Adrenal gland (tissue), 12 donors: ENCODE results near the gene ADGRD2. TPM values are rescaled to one million over a fixed set of nuclear protein-coding genes. Genes with fewer than 3 reads are reported as not detected.
A peak's percentile ranks its signal among the peaks of the same experiment; 100 is the strongest.

Experiments
- DNase-seq, 7 donors: peaks; one replicate each; pipeline ENCODE4 v3.0.0-alpha.2; 2019 to 2020
- H3K27ac ChIP-seq, 5 donors: fragments of 200-600 bp; sonication (generic) in 4 of 5; 1 replicate in 3 of 5; 2 replicates in 2 of 5; pipeline versions ENCODE4 v1.5.1 to v1.8.0; 2016 to 2020; ENCODE audit warnings: mild to moderate bottlenecking in 1 of 5
- H3K27me3 ChIP-seq: fragments of 200-600 bp; 2 replicates; pipeline ENCODE4 v1.8.0; 2021
- H3K36me3 ChIP-seq, 2 donors: fragments of 200-600 bp; replicated peaks in 1 of 2; 1 replicate in 1 of 2; 2 replicates in 1 of 2; pipeline versions ENCODE4 v1.5.1 to v1.8.0; 2018 to 2022
- H3K4me1 ChIP-seq, 2 donors: fragments of 200-600 bp; replicated peaks in 1 of 2; 1 replicate in 1 of 2; 2 replicates in 1 of 2; pipeline versions ENCODE4 v1.5.1 to v1.8.0; 2018 to 2021
- H3K4me3 ChIP-seq, 4 donors: fragments of 200-600 bp; sonication (generic) in 3 of 4; one replicate each; pipeline ENCODE4 v1.5.1; 2016 to 2018
- H3K9me3 ChIP-seq, 3 donors: fragments of 200-600 bp; sonication (generic) in 1 of 3; replicated peaks in 1 of 3; 1 replicate in 2 of 3; 2 replicates in 1 of 3; pipeline versions ENCODE4 v1.5.1 to v1.8.0; 2016 to 2021
- CTCF ChIP-seq, 6 experiments: fragments of 450-650 bp in 4 of 6; fragments of 200-600 bp in 2 of 6; sonication (generic) in 1 of 6; IDR thresholded peaks; 1 replicate in 5 of 6; 2 replicates in 1 of 6; pipeline versions ENCODE4 v1.5.1 to v1.8.0; 2016 to 2021; ENCODE audit warnings: antibody characterized with exemption in 6 of 6, mild to moderate bottlenecking in 2 of 6, moderate library complexity in 1 of 6
- POLR2A ChIP-seq, 2 donors: fragments of 450-650 bp; IDR thresholded peaks; one replicate each; pipeline ENCODE4 v1.6.1; 2017; ENCODE audit warnings: antibody characterized with exemption in 2 of 2, mild to moderate bottlenecking in 2 of 2, moderate library complexity in 1 of 2
- whole genome bisulfite sequencing, 4 donors: extraction: QIAGEN DNeasy Blood & Tissue Kit in 2 of 4; methylation state at CpG; one replicate each; pipeline versions ENCODE4 v1.1.5 to v1.1.7; 2013 to 2017; 5-methylcytosine and 5-hydroxymethylcytosine counted together
- intact Hi-C, 2 donors: fragments of 100-400 bp; cut with DNase I; formaldehyde crosslinking; loops; one replicate each; pipeline versions ENCODE4 v1.14.1 to v1.15.0; 2022 to 2023
- polyA plus RNA-seq, 3 donors: library from polyadenylated mRNA; stranded (reverse); fragments of 200-250 nt in 2 of 3; fragments of 350-450 nt in 1 of 3; fragmentation: Illumina TruSeq in 1 of 3; extraction: RNeasy Lipid Tissue Mini Kit (QIAGEN cat#74804) in 1 of 3; gene quantifications; one replicate each; pipeline ENCODE4 v1.2.3, GENCODE V29; 2013 to 2014
- total RNA-seq, 9 donors: library from RNA; depleted of rRNA in 4 of 9; stranded (reverse); fragments of >200 nt in 4 of 9; fragments of 120-200 nt in 1 of 9; fragmentation: NEBNext Ultra II Directional in 1 of 9; extraction: Animal tissue kit (Norgen Biotek cat#: 25700) in 1 of 9; gene quantifications; one replicate each; pipeline versions ENCODE4 v1.1.0 to v1.2.4, GENCODE V29; 2013 to 2023
- donor health status: healthy with polysubstance abuse.
- donor health status: Bipolar disorder and iron deficiency.
- donor health status: DM: yes; HTN: yes; CAD: no.
- donor health status: DM: no; HTN: no; CAD: no.
- donor health status: DM: no; HTN: no; CAD: no.
- donor health status: DM: yes; HTN: yes; CAD: no.

The ADGRD2 gene
- total and polyA plus RNA-seq, 12 donors: 0.16 to 4.4 (median 0.46) TPM; not detected in 4

GRCh38 chr9:124514125-124514524, 63.9 kb downstream of the ADGRD2 start:
- no peak overlapping the region for H3K4me3 ChIP-seq
- intact Hi-C loops: no loop called here
- no peaks in the 10 kb centered on the region for H3K9me3 ChIP-seq
- WGBS, 4 donors: 78 to 92% (median 85%) methylated on average over 4 of the region's 4 CpGs
- H3K36me3 ChIP-seq: no peaks in the 10 kb centered on the region
- TF ChIP-seq CTCF (IDR thresholded peaks at IDR 0.05) (no peak), POLR2A (IDR thresholded peaks at IDR 0.05) (no peak)
- H3K27me3 ChIP-seq: no peaks in the 10 kb centered on the region
- no peak for DNase-seq
- peaks cover 25 to 35% of the 10 kb centered on the region in 2 donors for H3K4me1 ChIP-seq
- peak overlapping the region in 2 of 5 donors; percentile 13 to 77 for H3K27ac ChIP-seq

- 78 to 92% (median 82%) methylated on average over 5 of the region's 5 CpGs for WGBS, 4 donors
- Histone ChIP-seq H3K4me1 (peaks cover 25 to 35% of the 10 kb centered on the region in 2 donors), H3K27me3 (no peaks in the 10 kb centered on the region), H3K36me3 (no peaks in the 10 kb centered on the region), H3K9me3 (no peaks in the 10 kb centered on the region), H3K4me3 (no peak overlapping the region), H3K27ac (no peak overlapping the region)
- TF ChIP-seq POLR2A (IDR thresholded peaks at IDR 0.05) (no peak), CTCF (IDR thresholded peaks at IDR 0.05) (no peak)
- no peak for DNase-seq
- intact Hi-C loops: no loop called here
Observed at GRCh38 chr9:124514874-124515273, 64.6 kb downstream of the ADGRD2 start.

GRCh38 chr9:124517600-124517999, 67.3 kb downstream of the ADGRD2 start:
- H3K9me3 ChIP-seq: no peaks in the 10 kb centered on the region
- WGBS, 4 donors: 84 to 93% (median 88%) methylated on average over 5 of the region's 5 CpGs
- no peak for DNase-seq
- intact Hi-C loops: no loop called here
- no peaks in the 10 kb centered on the region for H3K27me3 ChIP-seq
- TF ChIP-seq CTCF (IDR thresholded peaks at IDR 0.05): no peak
- no peak for TF ChIP-seq POLR2A (IDR thresholded peaks at IDR 0.05)
- H3K27ac ChIP-seq: no peak overlapping the region
- H3K4me3 ChIP-seq: no peak overlapping the region
- H3K4me1 ChIP-seq: peaks cover 15 to 24% of the 10 kb centered on the region in 2 donors
- no peaks in the 10 kb centered on the region for H3K36me3 ChIP-seq

GRCh38 chr9:124518116-124518515, 67.9 kb downstream of the ADGRD2 start:
- Histone ChIP-seq H3K4me1 (peaks cover 9 to 19% of the 10 kb centered on the region in 2 donors), H3K9me3 (no peaks in the 10 kb centered on the region), H3K36me3 (no peaks in the 10 kb centered on the region), H3K4me3 (no peak overlapping the region), H3K27ac (no peak overlapping the region), H3K27me3 (no peaks in the 10 kb centered on the region)
- TF ChIP-seq POLR2A (IDR thresholded peaks at IDR 0.05) (no peak), CTCF (IDR thresholded peaks at IDR 0.05) (no peak)
- 94 to 99% (median 96%) methylated on average over 6 to 7 of the region's 7 CpGs for WGBS, 4 donors
- DNase-seq: no peak
- intact Hi-C loops: no loop called here
